Measurements from ENCODE around the gene CAB39.

The CAB39 gene

DNA sequence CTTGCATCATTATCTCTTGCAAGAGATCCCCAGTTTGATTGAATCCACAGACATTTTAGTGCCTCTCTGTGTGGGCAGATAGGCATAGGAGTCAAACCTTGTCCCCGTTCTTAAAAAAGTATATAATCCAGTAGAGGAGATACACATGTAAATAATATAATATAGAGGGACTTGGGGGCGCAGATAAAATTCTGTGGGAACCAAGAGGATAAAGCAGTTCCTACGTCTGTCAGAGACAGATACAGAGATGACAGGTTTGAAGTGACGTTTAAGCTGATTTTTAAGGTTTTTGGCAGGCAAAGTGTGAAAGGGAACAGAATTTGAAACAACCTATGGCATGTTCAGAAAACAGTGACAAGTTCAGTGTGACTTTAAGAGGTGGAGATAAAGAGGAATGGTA lies 63.1 kb downstream of the CAB39 start:
- no peaks in the 10 kb centered on the region for H3K27me3 ChIP-seq (ENCODE audit: control insufficient read depth in 5 of 5, insufficient read depth in 4 of 5, low read length in 5 of 5)
- peaks cover 4 to 28% (median 18%) of the 10 kb centered on the region in 5 donors for H3K4me1 ChIP-seq (ENCODE audit: control insufficient read depth in 5 of 5, insufficient read depth in 5 of 5, low read length in 5 of 5)
- peaks cover 0 to 2% (median 0%) of the 10 kb centered on the region in 5 donors for H3K36me3 ChIP-seq (ENCODE audit: control insufficient read depth in 5 of 5, insufficient read depth in 5 of 5, low read length in 5 of 5)
- no peak overlapping the region for H3K9ac ChIP-seq (ENCODE audit: low read length in 5 of 5)
- H3K9me3 ChIP-seq (ENCODE audit: control insufficient read depth in 5 of 5, low read length in 5 of 5): peaks cover 0 to 3% (median 0%) of the 10 kb centered on the region in 5 donors
- H3K4me3 ChIP-seq (ENCODE audit: low read depth in 1 of 5, low read length in 5 of 5): no peak overlapping the region
- H3K27ac ChIP-seq (ENCODE audit: low read depth, low read length): no peak overlapping the region

DNA sequence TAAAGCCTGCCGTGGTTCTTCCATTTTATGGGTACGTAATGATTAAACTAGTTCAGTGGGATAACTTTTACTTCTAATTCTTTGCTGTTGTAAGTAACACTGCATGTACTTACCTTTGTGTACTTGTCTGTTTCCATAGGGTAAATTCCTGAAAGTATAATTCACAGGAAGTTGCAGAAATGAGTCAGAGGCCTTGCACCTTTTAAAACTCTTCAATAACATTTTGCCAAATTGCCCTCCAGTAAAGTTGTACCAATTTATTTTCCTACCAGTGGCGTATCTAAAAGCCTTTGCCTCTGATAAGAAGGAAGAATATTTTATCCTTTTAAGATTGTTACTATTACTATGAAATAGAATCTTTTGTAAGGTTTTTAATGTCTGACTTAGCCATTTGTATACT lies 65.1 kb downstream of the CAB39 start:
- Histone ChIP-seq H3K36me3 (ENCODE audit: control insufficient read depth in 5 of 5, insufficient read depth in 5 of 5, low read length in 5 of 5) (peaks cover 0 to 2% (median 0%) of the 10 kb centered on the region in 5 donors), H3K4me3 (ENCODE audit: low read depth in 1 of 5, low read length in 5 of 5) (no peak overlapping the region), H3K4me1 (ENCODE audit: control insufficient read depth in 5 of 5, insufficient read depth in 5 of 5, low read length in 5 of 5) (peaks cover 4 to 28% (median 22%) of the 10 kb centered on the region in 5 donors), H3K9ac (ENCODE audit: low read length in 5 of 5) (no peak overlapping the region), H3K27me3 (ENCODE audit: control insufficient read depth in 5 of 5, insufficient read depth in 4 of 5, low read length in 5 of 5) (no peaks in the 10 kb centered on the region), H3K9me3 (ENCODE audit: control insufficient read depth in 5 of 5, low read length in 5 of 5) (no peaks in the 10 kb centered on the region), H3K27ac (ENCODE audit: low read depth, low read length) (no peak overlapping the region)

DNA sequence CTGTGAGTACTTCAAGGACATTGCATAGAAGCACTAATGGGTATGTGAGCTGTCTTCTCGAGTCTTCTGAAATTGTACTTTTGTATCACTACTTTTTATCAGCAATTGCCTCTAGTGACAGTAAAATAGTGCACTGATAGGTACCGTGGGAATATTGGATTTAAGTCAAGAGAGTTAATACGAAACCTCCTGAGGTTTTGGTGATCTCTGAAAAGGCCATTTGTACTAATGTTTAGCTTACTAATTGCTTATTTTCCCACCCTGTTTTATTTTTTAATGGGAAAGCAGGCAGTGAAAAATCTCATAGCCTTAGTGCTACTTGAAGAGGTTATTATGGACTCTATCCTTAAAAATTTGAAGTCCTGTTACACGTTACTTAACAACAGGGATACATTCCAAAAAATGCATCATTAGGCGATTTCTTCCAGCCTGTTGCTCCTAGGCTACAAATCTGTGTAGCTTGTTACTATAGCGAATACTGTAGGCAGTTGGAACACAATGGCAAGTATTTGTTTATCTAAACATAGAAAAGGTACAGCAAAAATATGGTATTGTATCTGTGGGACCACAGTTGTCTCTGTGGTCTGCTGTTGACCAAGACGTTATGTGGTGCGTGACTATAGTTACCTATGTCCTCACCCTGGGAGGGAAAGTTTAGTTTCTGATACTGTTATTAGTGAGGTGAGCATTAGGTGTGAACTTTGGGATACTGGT lies 65.9 kb downstream of the CAB39 start:
- Histone ChIP-seq H3K9me3 (ENCODE audit: control insufficient read depth in 5 of 5, low read length in 5 of 5) (no peaks in the 10 kb centered on the region), H3K9ac (ENCODE audit: low read length in 5 of 5) (no peak overlapping the region), H3K27me3 (ENCODE audit: control insufficient read depth in 5 of 5, insufficient read depth in 4 of 5, low read length in 5 of 5) (no peaks in the 10 kb centered on the region), H3K36me3 (ENCODE audit: control insufficient read depth in 5 of 5, insufficient read depth in 5 of 5, low read length in 5 of 5) (peaks cover 0 to 2% (median 0%) of the 10 kb centered on the region in 5 donors), H3K27ac (ENCODE audit: low read depth, low read length) (no peak overlapping the region), H3K4me3 (ENCODE audit: low read depth in 1 of 5, low read length in 5 of 5) (no peak overlapping the region), H3K4me1 (ENCODE audit: control insufficient read depth in 5 of 5, insufficient read depth in 5 of 5, low read length in 5 of 5) (peaks cover 4 to 28% (median 22%) of the 10 kb centered on the region in 5 donors)

DNA sequence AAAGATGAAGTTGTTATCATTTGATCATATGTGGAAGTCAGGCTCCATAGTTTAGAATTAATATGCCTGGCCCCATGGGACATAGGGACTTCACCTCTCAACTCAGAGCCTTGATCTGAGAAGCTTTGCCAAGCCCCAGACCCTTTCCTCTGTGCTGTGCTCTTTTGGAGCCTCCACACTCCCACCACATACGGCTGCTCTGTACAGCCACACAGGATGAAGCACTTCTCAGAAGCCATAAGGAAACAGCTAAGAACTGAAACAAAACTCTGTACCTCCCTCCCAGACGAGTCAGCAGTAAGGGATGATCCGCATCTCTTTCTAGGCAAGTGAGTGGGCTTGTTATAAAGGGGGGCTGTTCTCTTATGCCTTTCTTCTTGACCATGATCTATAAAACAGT lies 66.5 kb downstream of the CAB39 start:
- H3K27ac ChIP-seq (ENCODE audit: low read depth, low read length): no peak overlapping the region
- H3K4me1 ChIP-seq (ENCODE audit: control insufficient read depth in 5 of 5, insufficient read depth in 5 of 5, low read length in 5 of 5): peaks cover 4 to 25% (median 22%) of the 10 kb centered on the region in 5 donors
- H3K4me3 ChIP-seq (ENCODE audit: low read depth in 1 of 5, low read length in 5 of 5): no peak overlapping the region
- H3K36me3 ChIP-seq (ENCODE audit: control insufficient read depth in 5 of 5, insufficient read depth in 5 of 5, low read length in 5 of 5): peaks cover 0 to 6% (median 0%) of the 10 kb centered on the region in 5 donors
- no peak overlapping the region for H3K9ac ChIP-seq (ENCODE audit: low read length in 5 of 5)
- H3K27me3 ChIP-seq (ENCODE audit: control insufficient read depth in 5 of 5, insufficient read depth in 4 of 5, low read length in 5 of 5): no peaks in the 10 kb centered on the region
- no peaks in the 10 kb centered on the region for H3K9me3 ChIP-seq (ENCODE audit: control insufficient read depth in 5 of 5, low read length in 5 of 5)

DNA sequence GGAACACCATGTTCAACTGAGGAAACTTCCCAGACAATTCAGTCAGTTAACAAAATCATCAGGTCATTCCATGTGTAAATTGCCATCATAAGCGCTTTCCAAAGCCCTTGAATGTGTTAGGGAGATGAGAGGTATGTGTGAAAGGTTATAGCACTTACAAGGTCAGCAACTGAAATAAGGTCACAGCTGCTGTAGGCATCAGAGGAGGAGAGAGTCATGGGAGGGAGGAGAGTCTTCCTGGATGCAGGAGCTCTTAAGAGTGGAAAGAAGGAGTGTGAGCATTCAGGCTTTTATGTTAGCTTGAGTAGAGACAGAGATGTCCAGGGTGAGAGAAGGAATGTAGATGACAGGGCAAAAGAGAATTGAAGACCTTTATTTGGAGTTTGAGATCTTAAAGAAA lies 67.0 kb downstream of the CAB39 start:
- H3K9me3 ChIP-seq (ENCODE audit: control insufficient read depth in 5 of 5, low read length in 5 of 5): no peaks in the 10 kb centered on the region
- no peak overlapping the region for H3K27ac ChIP-seq (ENCODE audit: low read depth, low read length)
- H3K27me3 ChIP-seq (ENCODE audit: control insufficient read depth in 5 of 5, insufficient read depth in 4 of 5, low read length in 5 of 5): no peaks in the 10 kb centered on the region
- H3K36me3 ChIP-seq (ENCODE audit: control insufficient read depth in 5 of 5, insufficient read depth in 5 of 5, low read length in 5 of 5): peaks cover 0 to 6% (median 0%) of the 10 kb centered on the region in 5 donors
- no peak overlapping the region for H3K4me3 ChIP-seq (ENCODE audit: low read depth in 1 of 5, low read length in 5 of 5)
- H3K9ac ChIP-seq (ENCODE audit: low read length in 5 of 5): no peak overlapping the region
- H3K4me1 ChIP-seq (ENCODE audit: control insufficient read depth in 5 of 5, insufficient read depth in 5 of 5, low read length in 5 of 5): peaks cover 4 to 22% (median 20%) of the 10 kb centered on the region in 5 donors

DNA sequence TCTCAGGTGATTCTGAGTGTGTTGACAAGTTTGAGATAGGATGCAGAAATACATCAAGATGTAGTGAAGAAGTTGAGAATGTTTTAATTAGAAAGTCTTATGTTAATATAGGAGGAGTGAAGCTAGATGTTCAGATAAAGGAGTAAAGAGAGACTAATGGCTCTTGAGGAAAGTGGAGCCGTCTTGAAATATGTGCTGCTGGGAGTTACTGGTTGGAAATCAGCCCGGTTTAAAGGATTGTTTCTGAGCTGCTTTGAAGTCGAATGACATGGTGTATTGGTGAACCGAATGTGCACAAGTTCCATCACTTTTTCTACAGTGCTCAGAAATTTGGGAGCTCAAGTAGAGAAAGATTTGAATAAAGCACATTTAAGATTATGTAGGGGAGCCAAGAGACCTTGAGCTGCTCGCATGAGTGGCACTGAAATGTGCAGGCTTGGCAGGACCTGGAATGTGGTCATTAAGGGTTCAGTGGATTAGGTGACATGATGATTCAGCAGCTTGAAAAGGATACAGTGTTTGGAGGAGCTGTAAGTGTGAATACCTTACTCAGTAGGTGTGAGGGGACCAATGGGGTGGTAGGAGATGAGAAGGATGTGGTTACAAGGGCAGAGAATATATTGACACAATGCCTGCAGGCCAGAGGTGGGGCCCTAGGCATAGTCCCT lies 68.6 kb downstream of the CAB39 start:
- Histone ChIP-seq H3K27ac (ENCODE audit: low read depth, low read length) (no peak overlapping the region), H3K4me1 (ENCODE audit: control insufficient read depth in 5 of 5, insufficient read depth in 5 of 5, low read length in 5 of 5) (peaks cover 4 to 15% (median 11%) of the 10 kb centered on the region in 5 donors), H3K27me3 (ENCODE audit: control insufficient read depth in 5 of 5, insufficient read depth in 4 of 5, low read length in 5 of 5) (no peaks in the 10 kb centered on the region), H3K4me3 (ENCODE audit: low read depth in 1 of 5, low read length in 5 of 5) (no peak overlapping the region), H3K9me3 (ENCODE audit: control insufficient read depth in 5 of 5, low read length in 5 of 5) (no peaks in the 10 kb centered on the region), H3K9ac (ENCODE audit: low read length in 5 of 5) (no peak overlapping the region), H3K36me3 (ENCODE audit: control insufficient read depth in 5 of 5, insufficient read depth in 5 of 5, low read length in 5 of 5) (peaks cover 0 to 6% (median 0%) of the 10 kb centered on the region in 5 donors)

DNA sequence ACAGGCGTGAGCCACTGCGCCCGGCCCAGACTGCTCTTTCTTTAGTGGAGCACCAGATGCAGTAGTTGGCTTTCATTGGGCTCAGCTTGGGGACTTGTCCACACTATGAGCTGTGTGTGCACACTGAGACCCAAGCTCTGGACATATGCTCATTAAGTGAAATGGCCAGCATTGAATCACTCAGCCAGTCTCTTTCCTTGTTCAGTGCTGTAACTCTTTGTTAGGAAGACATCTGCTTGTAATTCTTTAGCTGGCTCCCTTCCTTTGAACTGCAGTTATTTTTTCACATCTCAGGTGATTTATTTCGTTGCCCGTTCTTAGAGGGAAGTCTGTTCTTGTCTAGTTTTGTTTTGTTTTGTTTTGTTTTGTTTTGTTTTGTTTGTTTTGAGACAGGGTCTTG lies 70.5 kb downstream of the CAB39 start:
- Histone ChIP-seq H3K9me3 (ENCODE audit: control insufficient read depth in 5 of 5, low read length in 5 of 5) (peaks cover 0 to 3% (median 0%) of the 10 kb centered on the region in 5 donors), H3K4me1 (ENCODE audit: control insufficient read depth in 5 of 5, insufficient read depth in 5 of 5, low read length in 5 of 5) (peaks cover 4 to 11% (median 10%) of the 10 kb centered on the region in 5 donors), H3K9ac (ENCODE audit: low read length in 5 of 5) (no peak overlapping the region), H3K27ac (ENCODE audit: low read depth, low read length) (no peak overlapping the region), H3K36me3 (ENCODE audit: control insufficient read depth in 5 of 5, insufficient read depth in 5 of 5, low read length in 5 of 5) (peaks cover 0 to 4% (median 0%) of the 10 kb centered on the region in 5 donors), H3K27me3 (ENCODE audit: control insufficient read depth in 5 of 5, insufficient read depth in 4 of 5, low read length in 5 of 5) (no peaks in the 10 kb centered on the region), H3K4me3 (ENCODE audit: low read depth in 1 of 5, low read length in 5 of 5) (no peak overlapping the region)

DNA sequence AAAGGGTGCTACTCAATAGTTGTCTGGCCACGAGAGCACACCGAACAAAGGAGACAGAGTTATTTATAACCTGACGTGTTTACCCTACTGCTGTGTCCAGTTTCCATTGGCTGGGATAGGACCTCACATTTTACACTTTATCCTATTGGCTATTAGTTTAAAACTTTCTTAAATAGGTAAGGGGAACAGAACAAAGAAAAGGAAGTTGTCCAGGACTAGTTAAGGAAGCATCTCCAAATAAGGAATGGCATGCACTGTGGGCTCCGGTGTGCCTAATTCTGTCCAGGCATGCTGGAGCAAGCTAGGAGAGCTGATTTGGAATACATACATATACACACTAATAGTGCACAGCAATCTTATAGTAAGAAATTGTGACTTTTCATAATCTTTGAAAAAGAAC lies 72.2 kb downstream of the CAB39 start:
- H3K4me1 ChIP-seq (ENCODE audit: control insufficient read depth in 5 of 5, insufficient read depth in 5 of 5, low read length in 5 of 5): peaks cover 0 to 6% (median 2%) of the 10 kb centered on the region in 5 donors
- H3K27me3 ChIP-seq (ENCODE audit: control insufficient read depth in 5 of 5, insufficient read depth in 4 of 5, low read length in 5 of 5): no peaks in the 10 kb centered on the region
- no peak overlapping the region for H3K4me3 ChIP-seq (ENCODE audit: low read depth in 1 of 5, low read length in 5 of 5)
- peaks cover 0 to 7% (median 3%) of the 10 kb centered on the region in 5 donors for H3K36me3 ChIP-seq (ENCODE audit: control insufficient read depth in 5 of 5, insufficient read depth in 5 of 5, low read length in 5 of 5)
- peaks cover 5 to 17% (median 11%) of the 10 kb centered on the region in 5 donors for H3K9me3 ChIP-seq (ENCODE audit: control insufficient read depth in 5 of 5, low read length in 5 of 5)
- no peak overlapping the region for H3K27ac ChIP-seq (ENCODE audit: low read depth, low read length)
- no peak overlapping the region for H3K9ac ChIP-seq (ENCODE audit: low read length in 5 of 5)

DNA sequence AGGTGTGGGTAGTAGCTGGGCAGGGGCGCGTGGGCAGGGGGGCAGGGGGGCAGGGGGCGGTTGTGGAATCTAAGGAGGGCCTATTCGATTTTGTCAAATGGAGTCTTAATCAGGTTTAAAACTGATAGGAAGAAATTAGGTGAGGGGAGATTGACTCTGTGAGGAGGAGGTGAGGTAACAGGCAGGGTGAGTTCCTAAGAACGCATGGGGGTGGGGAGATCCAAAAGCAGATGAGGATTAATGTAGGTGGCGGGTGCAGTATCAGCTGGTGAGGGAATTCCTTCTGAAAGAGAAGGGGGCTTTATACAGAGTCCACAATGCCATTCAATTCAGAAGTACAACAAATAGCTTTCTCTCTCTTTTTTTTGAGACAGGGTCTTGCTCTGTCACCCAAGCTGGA lies 72.7 kb downstream of the CAB39 start:
- peaks cover 0 to 7% (median 3%) of the 10 kb centered on the region in 5 donors for H3K4me1 ChIP-seq (ENCODE audit: control insufficient read depth in 5 of 5, insufficient read depth in 5 of 5, low read length in 5 of 5)
- no peak overlapping the region for H3K27ac ChIP-seq (ENCODE audit: low read depth, low read length)
- H3K9me3 ChIP-seq (ENCODE audit: control insufficient read depth in 5 of 5, low read length in 5 of 5): peaks cover 5 to 17% (median 11%) of the 10 kb centered on the region in 5 donors
- H3K9ac ChIP-seq (ENCODE audit: low read length in 5 of 5): no peak overlapping the region
- H3K4me3 ChIP-seq (ENCODE audit: low read depth in 1 of 5, low read length in 5 of 5): no peak overlapping the region
- H3K27me3 ChIP-seq (ENCODE audit: control insufficient read depth in 5 of 5, insufficient read depth in 4 of 5, low read length in 5 of 5): no peaks in the 10 kb centered on the region
- H3K36me3 ChIP-seq (ENCODE audit: control insufficient read depth in 5 of 5, insufficient read depth in 5 of 5, low read length in 5 of 5): peaks cover 2 to 12% (median 4%) of the 10 kb centered on the region in 5 donors

DNA sequence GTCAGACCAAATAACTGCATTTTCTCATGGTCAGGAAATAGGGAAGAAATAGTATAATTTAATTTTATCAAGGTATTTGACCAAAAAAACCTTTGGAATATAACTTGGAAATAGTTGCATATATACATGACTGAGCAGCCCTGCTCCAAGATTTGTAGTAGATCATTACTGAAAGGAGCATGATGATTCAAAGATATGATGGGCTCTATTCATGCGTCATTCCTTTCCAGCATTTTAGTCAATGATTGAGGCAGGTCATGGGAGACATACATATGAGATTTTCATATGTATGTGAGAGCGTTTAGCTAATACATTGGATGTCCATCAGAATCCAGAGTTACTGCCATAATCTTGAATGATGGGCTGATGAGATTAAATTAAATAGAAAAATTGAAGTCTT lies 74.5 kb downstream of the CAB39 start:
- Histone ChIP-seq H3K27ac (ENCODE audit: low read depth, low read length) (no peak overlapping the region), H3K9me3 (ENCODE audit: control insufficient read depth in 5 of 5, low read length in 5 of 5) (peaks cover 5 to 17% (median 11%) of the 10 kb centered on the region in 5 donors), H3K27me3 (ENCODE audit: control insufficient read depth in 5 of 5, insufficient read depth in 4 of 5, low read length in 5 of 5) (no peaks in the 10 kb centered on the region), H3K4me1 (ENCODE audit: control insufficient read depth in 5 of 5, insufficient read depth in 5 of 5, low read length in 5 of 5) (peaks cover 0 to 14% (median 13%) of the 10 kb centered on the region in 5 donors), H3K36me3 (ENCODE audit: control insufficient read depth in 5 of 5, insufficient read depth in 5 of 5, low read length in 5 of 5) (peaks cover 2 to 19% (median 15%) of the 10 kb centered on the region in 5 donors), H3K9ac (ENCODE audit: low read length in 5 of 5) (no peak overlapping the region), H3K4me3 (ENCODE audit: low read depth in 1 of 5, low read length in 5 of 5) (no peak overlapping the region)

Data from subcutaneous abdominal adipose tissue (tissue), 5 donors.